HTR-8/SVneo (cell line): ENCODE data around the gene OXER1.

Source experiments
- DNase-seq: peaks from one replicate; pipeline ENCODE4 v3.0.0; 2011; ENCODE audit warnings: low spot score, mixed read lengths; ENCODE audit not compliant: insufficient read length
- FAIRE-seq: peaks from 2 replicates; lab custom pipeline; 2011; peaks lifted over from hg19 to GRCh38; lab: Jason Lieb, UNC

OXER1 gene

GRCh38 chr2:42721898-42722297 is 42.0 kb downstream of the OXER1 start:
- FAIRE-seq, result no peak
- DNase-seq, result no peak

GRCh38 chr2:42714686-42715085 is 49.2 kb downstream of the OXER1 start:
- no peak for FAIRE-seq
- no peak for DNase-seq

- FAIRE-seq (no peak), DNase-seq (no peak)
These were observed 50.0 kb downstream of the OXER1 start for GRCh38 chr2:42713920-42714319.

- FAIRE-seq, result no peak
These were observed 51.0 kb downstream of the OXER1 start for GRCh38 chr2:42712934-42713333.

More at GRCh38 chr2:42712934-42713333, 51.0 kb downstream of the OXER1 start:
- DNase-seq, result no peak
